Activated naive CD8-positive, alpha-beta T cell treated with anti-CD3 and anti-CD28 coated beads, Interleukin-2, amount 50 U/mL, for 16 hours (primary cell): ENCODE data around the gene KLHL24.
"Not testable (repeated sequence)": the region's sequence is repeated elsewhere in the genome, so short reads cannot be mapped to it uniquely, and the experiment has no call there.

Experiments used
- DNase-seq: peaks from one replicate; pipeline ENCODE4 v3.0.0-alpha.2; 2020; ENCODE audit warnings: low read depth, low spot score

The KLHL24 gene

DNA sequence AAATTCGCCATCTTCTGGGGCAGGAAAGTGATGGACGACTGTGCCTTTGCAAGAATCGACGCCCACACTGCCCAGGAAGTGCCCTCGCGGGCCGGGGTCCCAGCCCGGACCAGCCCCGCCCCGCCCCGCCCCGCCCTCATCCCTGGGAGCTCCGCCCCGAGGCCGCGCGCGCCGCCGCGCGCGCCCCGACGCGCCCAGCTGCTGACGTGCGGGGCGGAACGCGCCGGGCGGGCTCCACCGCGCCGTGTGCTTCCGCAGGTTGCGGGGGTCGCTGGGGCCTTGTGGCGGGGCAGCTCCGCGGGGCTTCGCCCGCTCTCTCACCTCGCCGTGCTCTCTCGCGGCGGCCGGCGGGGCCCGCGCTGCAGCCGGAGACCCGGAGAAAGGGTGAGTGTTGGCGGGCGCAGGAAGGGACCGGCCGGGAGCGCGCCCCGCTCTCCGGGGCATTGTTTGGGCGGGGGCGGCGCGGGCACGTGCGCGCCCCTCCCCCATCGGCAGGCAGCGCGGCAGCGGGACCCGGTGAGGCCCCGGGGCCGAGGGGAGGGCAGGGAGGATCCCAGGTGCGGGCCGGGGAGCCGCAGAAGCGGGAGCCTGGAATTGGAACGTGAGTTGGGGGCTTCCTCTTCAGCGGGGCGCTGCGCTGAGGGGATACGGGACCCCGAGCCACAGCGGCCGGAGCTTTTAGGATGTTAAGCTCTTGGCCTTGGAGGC is 62.3 kb downstream of the KLHL24 start, which contains the start of gene YEATS2:
TSS of gene YEATS2 (plus strand) at position 188 of the 708 bp plus-strand sequence. CDS start 17,366 bp downstream, outside the sequence.
- peak; percentile 53 for DNase-seq

DNA sequence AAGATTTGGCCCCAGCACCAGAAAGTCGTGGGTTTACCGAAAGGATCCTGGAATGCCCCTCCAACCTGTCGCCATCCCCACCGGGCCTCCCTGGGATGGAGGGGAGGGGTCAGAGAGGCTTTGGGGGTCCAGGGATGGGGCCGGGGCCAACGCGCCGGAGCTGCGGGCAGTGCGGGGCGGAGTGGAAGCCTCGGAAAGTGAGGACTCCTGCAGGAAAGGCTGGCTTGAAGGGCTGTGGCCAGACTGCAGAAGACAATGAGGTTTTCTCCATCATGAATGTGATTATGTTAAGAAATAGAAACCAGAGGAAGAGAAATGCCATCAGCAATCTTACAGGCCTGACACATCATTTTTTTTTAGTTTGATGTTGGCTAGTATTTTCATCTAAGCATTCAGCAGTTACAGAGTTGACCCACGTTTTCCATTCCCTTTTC is 62.9 kb downstream of the KLHL24 start:
- DNase-seq: no peak

GRCh38 chr3:183698756-183699155 is 63.3 kb downstream of the KLHL24 start:
- DNase-seq: no peak

DNA sequence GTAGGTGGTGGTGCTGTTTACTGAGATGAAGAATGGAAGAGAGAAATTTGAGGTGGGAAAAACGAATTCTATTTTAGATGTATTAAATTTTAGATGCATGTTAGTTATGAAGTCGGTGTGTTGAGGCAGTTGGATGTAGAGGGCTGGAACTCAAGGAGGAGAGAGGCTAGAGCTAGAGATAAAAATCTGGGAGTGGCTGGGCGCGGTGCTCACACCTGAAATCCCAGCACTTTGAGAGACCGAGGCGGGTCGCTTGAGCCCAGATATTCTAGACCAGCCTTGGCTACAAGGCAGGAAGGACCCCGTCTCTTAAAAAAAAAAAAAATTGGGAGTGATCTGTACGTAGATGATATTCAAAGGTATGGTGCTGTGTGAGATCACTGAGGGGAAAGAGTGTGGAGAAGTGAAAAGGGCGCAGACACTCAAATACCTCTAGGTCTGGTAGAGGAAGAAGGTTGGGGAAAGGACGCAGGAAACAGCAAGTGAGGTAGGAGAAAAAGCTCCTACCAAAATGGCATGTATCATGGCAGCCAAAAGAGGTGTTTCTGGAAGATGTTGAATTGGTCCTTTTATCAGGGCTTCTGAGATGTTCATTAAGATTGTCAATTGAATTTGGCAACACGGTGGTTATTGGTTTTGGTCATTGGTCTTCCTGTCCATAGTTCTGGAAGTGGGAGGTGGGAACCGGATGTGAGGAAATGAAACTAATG is 64.0 kb downstream of the KLHL24 start:
- DNase-seq: no peak

GRCh38 chr3:183701744-183702143 is 66.3 kb downstream of the KLHL24 start:
- no peak for DNase-seq

GRCh38 chr3:183703892-183704291 is 68.5 kb downstream of the KLHL24 start:
- DNase-seq: not testable (repeated sequence)

GRCh38 chr3:183710231-183710630 is 74.8 kb downstream of the KLHL24 start:
- DNase-seq: no peak

DNA sequence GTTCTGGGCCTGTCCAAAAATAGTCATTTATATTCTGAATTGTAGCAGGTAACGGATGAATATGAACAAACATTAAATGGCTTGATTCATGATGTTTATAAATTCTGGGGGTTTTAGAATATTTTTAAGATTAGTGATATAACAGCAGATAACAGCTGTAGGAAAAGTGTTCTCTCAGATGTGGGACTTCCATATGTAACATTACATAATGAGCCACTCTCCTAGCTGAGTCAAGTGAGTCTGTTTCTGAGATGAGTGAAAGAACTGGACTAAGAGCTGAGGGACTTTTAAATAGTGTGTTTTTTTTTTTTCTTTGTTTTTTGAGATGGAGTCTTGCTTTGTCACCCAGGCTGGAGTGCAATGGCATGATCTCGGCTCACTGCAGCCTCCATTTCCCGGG is 76.1 kb downstream of the KLHL24 start:
- DNase-seq: no peak

- no peak for DNase-seq
Measured at GRCh38 chr3:183714622-183715021, 79.2 kb downstream of the KLHL24 start.

DNA sequence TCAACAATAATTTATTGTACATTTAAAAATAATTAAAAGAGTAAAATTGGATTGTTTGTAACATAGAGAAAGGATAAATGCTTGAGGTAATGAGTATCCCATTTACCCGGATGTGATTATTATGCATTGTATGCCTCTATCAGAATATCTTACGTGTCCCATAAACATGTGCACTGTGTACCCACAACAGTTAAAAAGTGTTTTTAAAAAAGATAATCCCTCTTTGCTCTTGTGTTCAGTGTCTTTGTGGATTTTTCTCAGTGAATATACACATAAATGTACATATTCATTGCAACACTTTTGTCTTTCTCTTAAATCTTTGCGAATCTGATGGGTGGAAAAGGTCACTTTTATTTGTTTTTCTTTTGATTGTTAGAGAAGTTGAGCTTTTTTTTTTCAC is 82.6 kb downstream of the KLHL24 start:
- no peak for DNase-seq

DNA sequence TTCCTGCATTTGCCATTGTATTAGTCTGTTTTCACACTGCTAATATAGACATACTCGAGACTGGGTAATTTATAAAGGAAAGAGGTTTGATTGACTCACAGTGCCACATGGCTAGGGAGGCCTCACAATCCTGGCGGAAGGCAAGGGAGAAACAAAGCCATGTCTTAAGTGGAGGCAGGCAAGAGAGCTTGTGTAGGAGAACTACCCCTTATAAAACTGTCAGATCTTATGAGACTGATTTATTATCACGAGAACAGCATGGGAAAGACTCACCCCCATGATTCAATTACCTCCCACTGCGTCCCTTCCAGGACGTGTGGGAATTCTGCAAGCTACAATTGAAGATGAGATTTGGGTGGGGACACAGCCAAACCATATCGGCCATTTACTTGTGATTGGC is 90.0 kb downstream of the KLHL24 start:
- no peak for DNase-seq

DNA sequence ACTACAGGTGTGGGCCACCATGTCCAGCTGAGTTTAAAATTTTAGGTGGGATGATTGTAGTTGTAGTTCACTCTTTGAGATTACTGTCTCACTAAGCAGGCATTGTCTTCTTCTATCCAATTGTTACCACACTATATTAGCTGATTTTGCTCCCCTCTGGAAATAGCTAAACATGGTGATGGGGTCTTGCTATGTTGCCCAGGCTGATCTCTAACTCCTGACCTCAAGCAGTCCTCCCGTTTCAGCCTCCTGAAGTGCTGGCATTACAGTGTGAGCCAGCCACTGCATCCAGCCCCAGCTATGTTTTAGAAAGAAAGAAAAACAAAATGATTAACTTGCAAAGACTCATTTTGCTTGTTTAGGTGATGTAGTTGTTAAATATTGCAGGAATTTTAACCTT is 92.8 kb downstream of the KLHL24 start:
- DNase-seq: no peak

GRCh38 chr3:183730361-183730760 is 94.9 kb downstream of the KLHL24 start:
- no peak for DNase-seq

- no peak for DNase-seq
Measured at GRCh38 chr3:183731611-183732010, 96.2 kb downstream of the KLHL24 start.

DNA sequence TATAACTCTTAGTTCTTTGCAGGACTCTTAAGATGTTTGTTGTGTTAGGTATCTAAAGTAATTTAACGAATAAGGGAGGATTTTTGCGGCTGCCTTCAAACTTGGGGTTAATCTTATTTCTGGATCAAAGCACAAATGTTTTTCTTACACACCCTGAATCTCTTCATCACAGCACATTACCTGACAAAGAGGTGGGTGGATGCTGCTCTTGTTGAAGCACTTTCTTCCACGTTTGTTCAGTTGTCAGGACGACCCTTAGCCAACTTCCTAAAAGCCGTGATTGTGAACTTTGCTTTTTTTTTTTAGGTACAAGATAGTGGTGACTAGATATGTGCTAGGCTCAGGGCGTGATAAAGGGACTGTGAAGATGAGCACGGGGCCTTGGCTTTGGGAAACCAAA is 98.1 kb downstream of the KLHL24 start:
- DNase-seq: no peak
